Endometrial microvascular endothelial cells (primary cell): ENCODE data around the gene NCAPD2. TPM values are rescaled to one million over a fixed set of nuclear protein-coding genes. Genes with fewer than 3 reads are reported as not detected.

Experiments
- in situ Hi-C: cut with HindIII; loops from 2 replicates; pipeline ENCODE4 v1.10.0; 2017; ENCODE audit warnings: low sequenced_read_pairs, low pct_unique_long_range_greater_than_20kb; ENCODE audit errors: inconsistent ontology term
- total RNA-seq: library from RNA; depleted of rRNA; stranded (reverse); fragments of >200 nt; gene quantifications from one replicate; pipeline ENCODE4 v1.2.3, GENCODE V29; 2015; ENCODE audit errors: inconsistent ontology term

Gene NCAPD2, protein sequence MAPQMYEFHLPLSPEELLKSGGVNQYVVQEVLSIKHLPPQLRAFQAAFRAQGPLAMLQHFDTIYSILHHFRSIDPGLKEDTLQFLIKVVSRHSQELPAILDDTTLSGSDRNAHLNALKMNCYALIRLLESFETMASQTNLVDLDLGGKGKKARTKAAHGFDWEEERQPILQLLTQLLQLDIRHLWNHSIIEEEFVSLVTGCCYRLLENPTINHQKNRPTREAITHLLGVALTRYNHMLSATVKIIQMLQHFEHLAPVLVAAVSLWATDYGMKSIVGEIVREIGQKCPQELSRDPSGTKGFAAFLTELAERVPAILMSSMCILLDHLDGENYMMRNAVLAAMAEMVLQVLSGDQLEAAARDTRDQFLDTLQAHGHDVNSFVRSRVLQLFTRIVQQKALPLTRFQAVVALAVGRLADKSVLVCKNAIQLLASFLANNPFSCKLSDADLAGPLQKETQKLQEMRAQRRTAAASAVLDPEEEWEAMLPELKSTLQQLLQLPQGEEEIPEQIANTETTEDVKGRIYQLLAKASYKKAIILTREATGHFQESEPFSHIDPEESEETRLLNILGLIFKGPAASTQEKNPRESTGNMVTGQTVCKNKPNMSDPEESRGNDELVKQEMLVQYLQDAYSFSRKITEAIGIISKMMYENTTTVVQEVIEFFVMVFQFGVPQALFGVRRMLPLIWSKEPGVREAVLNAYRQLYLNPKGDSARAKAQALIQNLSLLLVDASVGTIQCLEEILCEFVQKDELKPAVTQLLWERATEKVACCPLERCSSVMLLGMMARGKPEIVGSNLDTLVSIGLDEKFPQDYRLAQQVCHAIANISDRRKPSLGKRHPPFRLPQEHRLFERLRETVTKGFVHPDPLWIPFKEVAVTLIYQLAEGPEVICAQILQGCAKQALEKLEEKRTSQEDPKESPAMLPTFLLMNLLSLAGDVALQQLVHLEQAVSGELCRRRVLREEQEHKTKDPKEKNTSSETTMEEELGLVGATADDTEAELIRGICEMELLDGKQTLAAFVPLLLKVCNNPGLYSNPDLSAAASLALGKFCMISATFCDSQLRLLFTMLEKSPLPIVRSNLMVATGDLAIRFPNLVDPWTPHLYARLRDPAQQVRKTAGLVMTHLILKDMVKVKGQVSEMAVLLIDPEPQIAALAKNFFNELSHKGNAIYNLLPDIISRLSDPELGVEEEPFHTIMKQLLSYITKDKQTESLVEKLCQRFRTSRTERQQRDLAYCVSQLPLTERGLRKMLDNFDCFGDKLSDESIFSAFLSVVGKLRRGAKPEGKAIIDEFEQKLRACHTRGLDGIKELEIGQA (N-terminal part only)
- total RNA-seq = 102 TPM

GRCh38 chr12:6493497-6494257 lies at the start of gene NCAPD2:
NCAPD2 (plus strand) TSS chr12:6494102; CDS start chr12:6495099, 997 bp downstream.
- in situ Hi-C loops = no loop called here

DNA sequence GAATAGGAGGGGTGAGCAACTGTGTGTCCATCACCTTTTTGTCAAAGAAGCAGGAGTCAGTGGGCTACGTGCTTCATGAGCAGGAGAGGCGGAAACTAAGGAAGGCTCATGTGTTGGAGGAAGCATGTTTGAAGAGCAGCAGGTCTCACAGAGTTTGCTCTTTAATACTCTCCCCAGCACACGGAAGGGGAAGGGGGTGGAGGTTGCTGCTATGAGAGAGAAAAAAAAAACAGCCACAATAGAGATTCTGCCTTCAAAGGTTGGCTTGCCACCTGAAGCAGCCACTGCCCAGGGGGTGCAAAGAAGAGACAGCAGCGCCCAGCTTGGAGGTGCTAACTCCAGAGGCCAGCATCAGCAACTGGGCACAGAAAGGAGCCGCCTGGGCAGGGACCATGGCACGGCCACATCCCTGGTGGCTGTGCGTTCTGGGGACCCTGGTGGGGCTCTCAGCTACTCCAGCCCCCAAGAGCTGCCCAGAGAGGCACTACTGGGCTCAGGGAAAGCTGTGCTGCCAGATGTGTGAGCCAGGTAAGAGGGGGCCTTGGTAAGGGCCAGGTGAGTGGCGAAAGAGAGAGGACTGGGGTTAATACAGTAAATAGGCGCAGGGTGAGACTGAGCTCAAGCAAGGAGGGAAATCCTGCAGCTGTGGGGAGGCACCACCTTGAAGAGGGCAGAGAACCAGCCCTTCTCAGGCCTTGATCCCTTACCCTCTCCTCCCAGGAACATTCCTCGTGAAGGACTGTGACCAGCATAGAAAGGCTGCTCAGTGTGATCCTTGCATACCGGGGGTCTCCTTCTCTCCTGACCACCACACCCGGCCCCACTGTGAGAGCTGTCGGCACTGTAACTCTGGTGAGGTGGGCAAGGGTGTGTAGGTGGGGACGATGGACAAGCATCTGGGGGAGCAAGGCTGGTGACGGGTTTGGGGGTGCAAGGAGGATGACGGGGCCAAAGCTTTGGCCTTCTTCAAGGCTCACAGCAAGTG lies 48.9 kb upstream of the NCAPD2 start, which contains the start of gene CD27:
TSS of gene CD27 (plus strand) at position 252 of the 985 bp plus-strand sequence. CDS start at position 393, 141 bp downstream.
- in situ Hi-C loops = no loop called here

DNA sequence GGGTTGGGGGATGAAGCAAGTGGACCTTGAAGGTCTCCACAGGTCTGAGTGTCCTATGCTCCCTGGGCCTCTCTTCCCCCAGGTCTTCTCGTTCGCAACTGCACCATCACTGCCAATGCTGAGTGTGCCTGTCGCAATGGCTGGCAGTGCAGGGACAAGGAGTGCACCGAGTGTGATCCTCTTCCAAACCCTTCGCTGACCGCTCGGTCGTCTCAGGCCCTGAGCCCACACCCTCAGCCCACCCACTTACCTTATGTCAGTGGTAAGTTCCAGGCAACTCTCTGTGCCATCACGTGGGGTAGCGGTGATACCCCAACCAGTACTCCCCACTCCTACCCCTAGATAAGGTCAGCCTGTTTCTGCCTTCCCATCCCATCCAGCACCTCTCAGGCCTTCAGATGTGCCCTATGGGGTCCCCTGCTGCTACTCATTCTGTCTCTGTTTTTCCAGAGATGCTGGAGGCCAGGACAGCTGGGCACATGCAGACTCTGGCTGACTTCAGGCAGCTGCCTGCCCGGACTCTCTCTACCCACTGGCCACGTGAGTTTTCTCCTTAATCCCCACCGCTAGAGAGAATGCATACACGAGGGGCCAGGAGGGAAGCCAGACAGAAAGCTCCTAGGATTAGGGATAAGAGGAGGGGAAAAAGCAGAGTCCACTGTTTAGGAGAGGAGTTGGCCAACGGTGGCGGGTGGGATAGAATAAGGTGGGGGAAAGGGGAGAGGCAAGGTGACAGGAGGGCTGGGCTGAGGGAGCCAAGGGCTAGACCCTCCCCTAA lies 43.6 kb upstream of the NCAPD2 start:
- in situ Hi-C loops = no loop called here

DNA sequence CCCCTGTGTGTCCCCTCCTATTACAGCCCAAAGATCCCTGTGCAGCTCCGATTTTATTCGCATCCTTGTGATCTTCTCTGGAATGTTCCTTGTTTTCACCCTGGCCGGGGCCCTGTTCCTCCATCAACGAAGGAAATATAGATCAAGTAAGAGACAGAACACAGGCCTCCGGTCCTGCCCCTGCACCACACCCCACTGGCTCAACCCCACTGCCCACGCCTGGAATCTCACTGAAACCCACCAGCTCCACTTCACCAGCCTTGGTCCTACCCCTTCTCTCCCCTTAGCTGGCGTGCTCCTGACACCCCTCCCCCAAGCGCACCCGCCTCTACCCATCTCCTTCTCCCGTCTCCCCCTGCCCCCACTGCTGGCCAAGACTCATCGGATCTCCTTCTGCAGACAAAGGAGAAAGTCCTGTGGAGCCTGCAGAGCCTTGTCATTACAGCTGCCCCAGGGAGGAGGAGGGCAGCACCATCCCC lies 43.0 kb upstream of the NCAPD2 start:
- in situ Hi-C loops = no loop called here

DNA sequence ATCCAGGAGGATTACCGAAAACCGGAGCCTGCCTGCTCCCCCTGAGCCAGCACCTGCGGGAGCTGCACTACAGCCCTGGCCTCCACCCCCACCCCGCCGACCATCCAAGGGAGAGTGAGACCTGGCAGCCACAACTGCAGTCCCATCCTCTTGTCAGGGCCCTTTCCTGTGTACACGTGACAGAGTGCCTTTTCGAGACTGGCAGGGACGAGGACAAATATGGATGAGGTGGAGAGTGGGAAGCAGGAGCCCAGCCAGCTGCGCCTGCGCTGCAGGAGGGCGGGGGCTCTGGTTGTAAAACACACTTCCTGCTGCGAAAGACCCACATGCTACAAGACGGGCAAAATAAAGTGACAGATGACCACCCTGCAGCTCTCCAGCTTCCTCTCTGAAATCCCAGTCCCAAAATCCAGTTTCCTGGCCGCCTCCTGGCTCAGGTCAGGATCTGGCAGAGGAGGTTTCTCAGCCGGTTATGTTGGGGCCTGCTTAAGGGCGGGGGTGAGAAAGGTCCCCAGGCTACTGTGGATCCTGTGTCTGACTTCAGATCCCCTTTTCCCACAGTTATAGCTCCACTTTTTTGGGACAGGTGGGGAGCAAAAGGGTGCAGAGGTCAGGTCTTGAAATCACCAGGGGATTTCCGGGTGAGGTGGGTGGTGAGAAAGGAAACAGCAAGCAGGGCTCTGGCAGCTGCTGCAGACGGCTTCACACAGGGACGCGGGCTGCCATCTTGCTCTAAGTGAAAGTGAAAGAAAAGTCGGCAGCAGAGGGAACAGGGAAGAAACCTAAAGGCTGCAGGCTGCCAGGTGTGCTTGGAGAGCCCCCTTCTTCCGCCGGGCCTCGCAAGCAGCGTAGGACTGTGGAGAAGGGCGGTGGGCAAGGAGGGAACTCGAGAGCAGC lies 42.3 kb upstream of the NCAPD2 start, which contains the start of gene TAPBPL:
TSS of gene TAPBPL (plus strand) at position 695 of the 897 bp plus-strand sequence. CDS start 207 bp downstream, outside the sequence.
- in situ Hi-C loops = no loop called here

DNA sequence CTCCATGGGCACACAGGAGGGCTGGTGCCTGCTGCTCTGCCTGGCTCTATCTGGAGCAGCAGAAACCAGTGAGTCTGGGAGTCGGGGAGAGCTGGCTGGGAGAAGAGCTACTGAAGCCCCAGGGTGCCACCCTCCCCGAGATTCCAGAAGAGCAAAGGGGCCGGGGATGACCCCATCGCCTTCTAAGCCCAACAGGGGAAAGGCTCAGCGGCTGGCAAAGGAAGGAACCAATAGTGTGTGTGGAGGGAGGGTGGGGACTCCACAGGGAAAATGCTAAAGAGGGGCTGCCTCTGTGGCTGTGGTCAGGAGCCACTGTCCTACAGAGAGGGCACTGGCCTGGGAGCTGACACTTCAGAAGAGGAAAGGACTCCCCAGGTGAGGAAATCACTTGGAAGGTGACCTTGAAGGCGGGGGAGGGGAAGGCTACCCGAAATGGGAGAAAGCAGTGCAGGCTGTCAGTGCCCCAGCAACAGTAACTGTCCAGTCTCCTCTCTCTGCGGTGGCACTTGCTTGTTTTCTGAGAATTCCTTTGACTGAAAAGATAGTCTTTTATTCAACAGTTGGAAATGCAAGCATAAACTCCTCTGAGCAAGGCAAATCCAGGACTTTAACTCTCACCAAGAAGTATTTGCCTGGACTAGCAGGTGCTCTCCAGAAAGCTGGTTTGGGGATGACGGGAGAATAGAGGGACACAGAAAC lies 41.5 kb upstream of the NCAPD2 start:
- in situ Hi-C loops = no loop called here

DNA sequence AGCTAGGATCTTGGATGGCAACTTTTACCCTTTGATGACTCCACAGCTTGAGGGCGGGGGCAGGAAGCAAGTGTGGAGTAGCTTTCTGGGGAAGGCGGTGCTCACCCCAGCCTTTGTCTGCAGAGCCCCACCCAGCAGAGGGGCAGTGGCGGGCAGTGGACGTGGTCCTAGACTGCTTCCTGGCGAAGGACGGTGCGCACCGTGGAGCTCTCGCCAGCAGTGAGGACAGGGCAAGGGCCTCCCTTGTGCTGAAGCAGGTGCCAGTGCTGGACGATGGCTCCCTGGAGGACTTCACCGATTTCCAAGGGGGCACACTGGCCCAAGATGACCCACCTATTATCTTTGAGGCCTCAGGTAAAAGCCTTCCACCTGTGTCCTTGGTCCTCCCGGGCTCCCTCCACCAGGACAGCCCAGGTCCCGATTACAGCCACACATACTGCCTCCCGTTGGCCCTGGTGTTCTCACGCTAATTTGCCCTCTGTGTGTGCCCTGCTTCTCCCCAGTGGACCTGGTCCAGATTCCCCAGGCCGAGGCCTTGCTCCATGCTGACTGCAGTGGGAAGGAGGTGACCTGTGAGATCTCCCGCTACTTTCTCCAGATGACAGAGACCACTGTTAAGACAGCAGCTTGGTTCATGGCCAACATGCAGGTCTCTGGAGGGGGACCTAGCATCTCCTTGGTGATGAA lies 40.8 kb upstream of the NCAPD2 start:
- in situ Hi-C loops = no loop called here

- in situ Hi-C loops = no loop called here
Measured at GRCh38 chr12:6457220-6457945, 36.5 kb upstream of the NCAPD2 start.

DNA sequence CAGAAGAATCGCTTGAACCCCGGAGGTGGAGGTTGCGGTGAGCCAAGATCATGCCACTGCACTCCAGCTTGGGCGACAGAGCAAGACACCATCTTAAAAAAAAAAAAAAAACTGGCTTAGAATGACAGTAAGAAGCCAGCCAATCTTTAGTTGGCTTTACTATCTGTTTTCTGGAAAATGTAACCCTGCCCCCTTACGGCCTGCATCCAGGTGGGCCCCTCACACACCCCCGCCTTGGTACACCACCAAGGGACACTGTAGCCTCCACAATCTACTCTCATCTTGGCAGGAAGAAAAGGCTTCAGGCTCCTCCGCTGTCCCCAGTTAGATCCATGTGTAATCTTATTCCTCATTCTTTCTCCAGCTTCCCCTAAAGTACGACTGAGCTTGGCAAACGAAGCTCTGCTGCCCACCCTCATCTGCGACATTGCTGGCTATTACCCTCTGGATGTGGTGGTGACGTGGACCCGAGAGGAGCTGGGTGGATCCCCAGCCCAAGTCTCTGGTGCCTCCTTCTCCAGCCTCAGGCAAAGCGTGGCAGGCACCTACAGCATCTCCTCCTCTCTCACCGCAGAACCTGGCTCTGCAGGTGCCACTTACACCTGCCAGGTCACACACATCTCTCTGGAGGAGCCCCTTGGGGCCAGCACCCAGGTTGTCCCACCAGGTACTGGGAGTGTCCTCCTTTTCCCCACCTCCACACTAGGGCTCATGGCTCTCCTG lies 35.5 kb upstream of the NCAPD2 start:
- in situ Hi-C loops = no loop called here

GRCh38 chr12:6459004-6459337 lies 34.9 kb upstream of the NCAPD2 start:
- in situ Hi-C loops = no loop called here

- in situ Hi-C loops = no loop called here
Measured at GRCh38 chr12:6460751-6461371, 33.0 kb upstream of the NCAPD2 start.

GRCh38 chr12:6461401-6462233 lies 32.3 kb upstream of the NCAPD2 start:
- in situ Hi-C loops = no loop called here
